DMS 273 (cell line): ENCODE data around the gene GNG12.

ENCODE experiments used
- DNase-seq: peaks from one replicate; lab custom pipeline; 2025; ENCODE audit not compliant: unreplicated experiment; lab: John Stamatoyannopoulos, UW

GNG12 gene

GRCh38 chr1:67843331-67843730 is 10.1 kb upstream of the GNG12 start:
- DNase-seq: no peak

GRCh38 chr1:67840449-67840848 is 7.2 kb upstream of the GNG12 start:
- DNase-seq: no peak

GRCh38 chr1:67839826-67840225 is 6.6 kb upstream of the GNG12 start:
- DNase-seq: no peak

- no peak for DNase-seq
These were observed 5.1 kb upstream of the GNG12 start for GRCh38 chr1:67838180-67838910.

- DNase-seq: no peak
These were observed 3.5 kb upstream of the GNG12 start for GRCh38 chr1:67836769-67837168.

- peak; percentile 16 for DNase-seq
These were observed 2.6 kb upstream of the GNG12 start for GRCh38 chr1:67835663-67836452.

- peak; percentile 49 for DNase-seq
These were observed 1.1 kb upstream of the GNG12 start for GRCh38 chr1:67834246-67834877.

- DNase-seq: peak; percentile 67
These were observed 304 bp upstream of the GNG12 start for GRCh38 chr1:67833602-67833940.

- peak; percentile 90 for DNase-seq
These were observed 1.3 kb downstream of the GNG12 start for GRCh38 chr1:67831850-67832513.

GRCh38 chr1:67830928-67831830 is 2.1 kb downstream of the GNG12 start:
- DNase-seq: peak; percentile 50

- no peak for DNase-seq
These were observed 3.0 kb downstream of the GNG12 start for GRCh38 chr1:67830226-67830625.

GRCh38 chr1:67827688-67828087 is 5.6 kb downstream of the GNG12 start:
- no peak for DNase-seq

- DNase-seq: no peak
These were observed 7.7 kb downstream of the GNG12 start for GRCh38 chr1:67825591-67825990.

GRCh38 chr1:67824766-67825165 is 8.5 kb downstream of the GNG12 start:
- no peak for DNase-seq

- DNase-seq: no peak
These were observed 9.7 kb downstream of the GNG12 start for GRCh38 chr1:67823615-67824014.

- no peak for DNase-seq
These were observed 12.0 kb downstream of the GNG12 start for GRCh38 chr1:67821263-67821662.

GRCh38 chr1:67818725-67819301 is 14.5 kb downstream of the GNG12 start:
- DNase-seq: no peak

- no peak for DNase-seq
These were observed 15.1 kb downstream of the GNG12 start for GRCh38 chr1:67818162-67818561.

GRCh38 chr1:67817319-67817718 is 15.9 kb downstream of the GNG12 start:
- DNase-seq: peak; percentile 10

- DNase-seq: no peak
These were observed 16.8 kb downstream of the GNG12 start for GRCh38 chr1:67816506-67816905.
